ENCODE results near the gene NOP10.
"Not testable (repeated sequence)": the region's sequence is repeated elsewhere in the genome, so short reads cannot be mapped to it uniquely, and the experiment has no call there.

- not testable (repeated sequence) for TF ChIP-seq EZH2 (IDR thresholded peaks at IDR 0.05; ENCODE audit: borderline replicate concordance, low read depth, low read length, poor library complexity, severe bottlenecking)
- TF ChIP-seq, protein P1, sequence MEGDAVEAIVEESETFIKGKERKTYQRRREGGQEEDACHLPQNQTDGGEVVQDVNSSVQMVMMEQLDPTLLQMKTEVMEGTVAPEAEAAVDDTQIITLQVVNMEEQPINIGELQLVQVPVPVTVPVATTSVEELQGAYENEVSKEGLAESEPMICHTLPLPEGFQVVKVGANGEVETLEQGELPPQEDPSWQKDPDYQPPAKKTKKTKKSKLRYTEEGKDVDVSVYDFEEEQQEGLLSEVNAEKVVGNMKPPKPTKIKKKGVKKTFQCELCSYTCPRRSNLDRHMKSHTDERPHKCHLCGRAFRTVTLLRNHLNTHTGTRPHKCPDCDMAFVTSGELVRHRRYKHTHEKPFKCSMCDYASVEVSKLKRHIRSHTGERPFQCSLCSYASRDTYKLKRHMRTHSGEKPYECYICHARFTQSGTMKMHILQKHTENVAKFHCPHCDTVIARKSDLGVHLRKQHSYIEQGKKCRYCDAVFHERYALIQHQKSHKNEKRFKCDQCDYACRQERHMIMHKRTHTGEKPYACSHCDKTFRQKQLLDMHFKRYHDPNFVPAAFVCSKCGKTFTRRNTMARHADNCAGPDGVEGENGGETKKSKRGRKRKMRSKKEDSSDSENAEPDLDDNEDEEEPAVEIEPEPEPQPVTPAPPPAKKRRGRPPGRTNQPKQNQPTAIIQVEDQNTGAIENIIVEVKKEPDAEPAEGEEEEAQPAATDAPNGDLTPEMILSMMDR (conservative IDR thresholded peaks at IDR 0.05; ENCODE audit: low read depth, low read length) = not testable (repeated sequence)
Measured at GRCh38 chr15:34352996-34353395, 10.1 kb upstream of the NOP10 start.

Measured in A673 (cell line).